NB4 (cell line): Measurements from ENCODE around the gene ENAH.
A peak's percentile ranks its signal among the peaks of the same experiment; 100 is the strongest.

Experiments used
- DNase-seq: peaks from one replicate; pipeline ENCODE4 v3.0.0; 2010; ENCODE audit warnings: low read depth
- H3K4me3 ChIP-seq: one replicate; pipeline ENCODE4 v1.5.1; 2011; ENCODE audit warnings: mild to moderate bottlenecking, low read depth, low read length, moderate library complexity
- MYC ChIP-seq: IDR thresholded peaks from 2 replicates; pipeline ENCODE4 v1.6.1; 2011; ENCODE audit warnings: low read depth, low read length
- POLR2A ChIP-seq: IDR thresholded peaks from 2 replicates; pipeline ENCODE4 v1.6.1; 2011; ENCODE audit warnings: mild to moderate bottlenecking; ENCODE audit not compliant: insufficient read length; ENCODE audit errors: extremely low read depth
- TF ChIP-seq, protein P1 (sequence below): IDR thresholded peaks from one replicate; pipeline ENCODE4 v1.5.1; 2012; ENCODE audit warnings: low read depth, low read length
- TF ChIP-seq, protein P2 (sequence below): IDR thresholded peaks from 2 replicates; pipeline ENCODE4 v1.6.1; 2011; ENCODE audit warnings: low read depth, low read length

The ENAH gene

DNA sequence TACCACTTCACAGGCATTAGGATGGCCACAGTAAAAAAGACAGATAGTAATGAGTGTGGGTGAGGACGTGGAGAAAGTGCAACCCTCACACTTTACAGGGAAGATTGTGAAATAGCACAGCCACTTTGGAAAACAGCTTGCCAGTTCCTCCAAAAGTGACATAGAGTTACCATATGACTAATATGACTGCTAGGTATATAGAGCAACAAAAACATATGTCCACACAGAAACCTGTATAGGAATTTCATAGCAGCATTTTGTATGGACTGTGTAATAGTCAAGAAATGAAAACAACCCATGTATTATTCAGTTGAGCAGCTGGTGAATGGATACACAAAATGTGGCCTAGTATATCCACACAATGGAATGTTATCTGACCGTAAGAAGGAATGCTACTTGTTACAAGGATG lies 194.7 kb downstream of the ENAH start:
- no peak overlapping the region for H3K4me3 ChIP-seq
- TF ChIP-seq, protein P1, sequence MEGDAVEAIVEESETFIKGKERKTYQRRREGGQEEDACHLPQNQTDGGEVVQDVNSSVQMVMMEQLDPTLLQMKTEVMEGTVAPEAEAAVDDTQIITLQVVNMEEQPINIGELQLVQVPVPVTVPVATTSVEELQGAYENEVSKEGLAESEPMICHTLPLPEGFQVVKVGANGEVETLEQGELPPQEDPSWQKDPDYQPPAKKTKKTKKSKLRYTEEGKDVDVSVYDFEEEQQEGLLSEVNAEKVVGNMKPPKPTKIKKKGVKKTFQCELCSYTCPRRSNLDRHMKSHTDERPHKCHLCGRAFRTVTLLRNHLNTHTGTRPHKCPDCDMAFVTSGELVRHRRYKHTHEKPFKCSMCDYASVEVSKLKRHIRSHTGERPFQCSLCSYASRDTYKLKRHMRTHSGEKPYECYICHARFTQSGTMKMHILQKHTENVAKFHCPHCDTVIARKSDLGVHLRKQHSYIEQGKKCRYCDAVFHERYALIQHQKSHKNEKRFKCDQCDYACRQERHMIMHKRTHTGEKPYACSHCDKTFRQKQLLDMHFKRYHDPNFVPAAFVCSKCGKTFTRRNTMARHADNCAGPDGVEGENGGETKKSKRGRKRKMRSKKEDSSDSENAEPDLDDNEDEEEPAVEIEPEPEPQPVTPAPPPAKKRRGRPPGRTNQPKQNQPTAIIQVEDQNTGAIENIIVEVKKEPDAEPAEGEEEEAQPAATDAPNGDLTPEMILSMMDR: no peak
- TF ChIP-seq, protein P2, sequence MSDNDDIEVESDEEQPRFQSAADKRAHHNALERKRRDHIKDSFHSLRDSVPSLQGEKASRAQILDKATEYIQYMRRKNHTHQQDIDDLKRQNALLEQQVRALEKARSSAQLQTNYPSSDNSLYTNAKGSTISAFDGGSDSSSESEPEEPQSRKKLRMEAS: no peak
- TF ChIP-seq MYC: no peak
- TF ChIP-seq POLR2A: no peak
- peak; percentile 70 for DNase-seq

GRCh38 chr1:225454733-225455132 lies 198.2 kb downstream of the ENAH start:
- TF ChIP-seq, protein P1: no peak
- H3K4me3 ChIP-seq: no peak overlapping the region
- DNase-seq: peak; percentile 64

GRCh38 chr1:225453797-225454648 lies 198.9 kb downstream of the ENAH start:
- DNase-seq: no peak
- TF ChIP-seq, protein P2: no peak
- no peak for TF ChIP-seq POLR2A
- TF ChIP-seq, protein P1: no peak
- no peak overlapping the region for H3K4me3 ChIP-seq

DNA sequence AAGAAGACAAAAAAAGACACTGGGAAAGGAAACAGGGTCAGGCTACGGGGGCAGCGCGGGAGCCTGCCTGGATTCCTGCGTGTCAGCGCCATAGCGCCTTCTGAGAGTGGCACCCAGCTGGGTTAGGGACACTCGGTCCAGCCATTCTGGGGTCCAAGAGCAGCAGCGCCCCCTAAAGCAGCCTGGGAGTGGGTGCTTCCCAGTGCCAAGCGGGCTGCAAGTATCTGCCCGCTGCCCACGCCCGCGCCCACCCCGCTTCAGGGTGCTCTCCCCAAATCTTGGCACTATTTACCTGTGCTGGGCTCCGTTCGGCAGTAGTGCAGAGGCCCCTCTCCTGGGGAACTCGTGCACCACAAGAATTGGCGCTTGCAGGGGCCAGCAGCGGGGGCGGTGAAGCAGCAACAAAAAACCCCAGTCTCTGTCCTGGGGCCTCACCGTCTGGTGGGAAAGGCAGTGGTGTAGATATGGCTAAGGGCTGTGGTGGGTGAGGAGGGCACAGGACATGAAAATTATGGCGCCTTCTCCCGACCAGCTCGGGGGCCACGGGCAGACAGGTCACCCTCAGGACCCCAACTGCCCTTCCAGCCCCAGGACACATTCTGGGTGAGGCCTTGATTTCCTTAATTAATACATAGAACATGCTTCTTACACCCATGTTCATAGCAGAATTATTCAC lies 200.9 kb downstream of the ENAH start:
- H3K4me3 ChIP-seq: no peak overlapping the region
- no peak for DNase-seq
- TF ChIP-seq POLR2A (no peak), MYC (no peak)
- TF ChIP-seq, protein P1: no peak
- TF ChIP-seq, protein P2: no peak

GRCh38 chr1:225451340-225451739 lies 201.6 kb downstream of the ENAH start:
- H3K4me3 ChIP-seq: no peak overlapping the region
- DNase-seq: peak; percentile 63
- TF ChIP-seq, protein P1: no peak
- TF ChIP-seq POLR2A (no peak), MYC (no peak)
- TF ChIP-seq, protein P2: no peak
